ENCODE measurements around the gene RCAN3. TPM values are rescaled to one million over a fixed set of nuclear protein-coding genes. Genes with fewer than 3 reads are reported as not detected.

Gene RCAN3
- total and polyA plus RNA-seq, 2 of the 13 experiments (the other 11 are each of a cell fraction or from before 2014, with no cell fraction given): 12.2 to 13.3 TPM

- no TSS peak for BruUV-seq (replicated peaks)
- no peaks in the 10 kb centered on the region; the same call in 1 of the 2 replicates for H4K20me1 ChIP-seq (ENCODE audit: insufficient read depth, low read length)
- peak overlapping the region in 1 of 3 experiments; percentile 82; a peak in 1 of 6 replicates for H3K4me3 ChIP-seq (replicated peaks in 1 of 3; ENCODE audit: insufficient read depth in 1 of 3, low read depth in 2 of 3, low read length in 3 of 3)
- 15% methylated on average over 8 of the region's 12 CpGs for WGBS (ENCODE audit: low lambda C conversion rate)
- no peak overlapping the region for H2AFZ ChIP-seq (ENCODE audit: low read length)
- ChIA-PET CTCF (ENCODE audit: low intra/inter-chr PET ratio, low total read pairs) (no interaction called here), POLR2A (interaction anchor here (0.9 to 2.1 kb wide), 4 partner anchors 9 to 28 kb away, joined by 3 to 8 read pairs (median 6); no protein-coding TSS in a partner anchor)
- ATAC-seq (peak; percentile 71), FAIRE-seq (peak; percentile 70), DNase-seq (ENCODE audit: low spot score) (peak; percentile 89)
- peaks cover 60% of the 10 kb centered on the region for H3K4me1 ChIP-seq (ENCODE audit: insufficient read depth, low read length)
- peak overlapping the region; percentile 96 for H3K4me2 ChIP-seq (ENCODE audit: low read depth, low read length)
- no peaks in the 10 kb centered on the region; a peak in 1 of 5 replicates for H3K36me3 ChIP-seq (replicated peaks in 1 of 2; ENCODE audit: control insufficient read depth in 1 of 2, insufficient read depth in 2 of 2, low read length in 2 of 2)
- intact Hi-C loops (cut with micrococcal nuclease; ENCODE audit: unreplicated experiment) (loop anchor here (5.0 kb wide), 2 partner anchors 57 to 78 kb away; partner anchors contain the start of gene RCAN3), in situ Hi-C loops (cut with HindIII; ENCODE audit: extremely low pct_ligation_motif_present, low pct_unique_long_range_greater_than_20kb) (no loop called here)
- peaks cover 4% of the 10 kb centered on the region for H3K79me2 ChIP-seq (ENCODE audit: insufficient read depth, low read length)
- no peaks in the 10 kb centered on the region for H3K27me3 ChIP-seq (ENCODE audit: control insufficient read depth in 1 of 2, insufficient read depth in 2 of 2, low read length in 2 of 2)
- peak overlapping the region; percentile 59 for H3K27ac ChIP-seq (ENCODE audit: extremely low read length, insufficient read depth, low read length)
- H3K9ac ChIP-seq (ENCODE audit: insufficient read depth, low read depth, low read length): no peak overlapping the region; the same call in 1 of the 2 replicates
- H3K9me3 ChIP-seq (ENCODE audit: low read length): no peaks in the 10 kb centered on the region
- TF ChIP-seq, protein P1, sequence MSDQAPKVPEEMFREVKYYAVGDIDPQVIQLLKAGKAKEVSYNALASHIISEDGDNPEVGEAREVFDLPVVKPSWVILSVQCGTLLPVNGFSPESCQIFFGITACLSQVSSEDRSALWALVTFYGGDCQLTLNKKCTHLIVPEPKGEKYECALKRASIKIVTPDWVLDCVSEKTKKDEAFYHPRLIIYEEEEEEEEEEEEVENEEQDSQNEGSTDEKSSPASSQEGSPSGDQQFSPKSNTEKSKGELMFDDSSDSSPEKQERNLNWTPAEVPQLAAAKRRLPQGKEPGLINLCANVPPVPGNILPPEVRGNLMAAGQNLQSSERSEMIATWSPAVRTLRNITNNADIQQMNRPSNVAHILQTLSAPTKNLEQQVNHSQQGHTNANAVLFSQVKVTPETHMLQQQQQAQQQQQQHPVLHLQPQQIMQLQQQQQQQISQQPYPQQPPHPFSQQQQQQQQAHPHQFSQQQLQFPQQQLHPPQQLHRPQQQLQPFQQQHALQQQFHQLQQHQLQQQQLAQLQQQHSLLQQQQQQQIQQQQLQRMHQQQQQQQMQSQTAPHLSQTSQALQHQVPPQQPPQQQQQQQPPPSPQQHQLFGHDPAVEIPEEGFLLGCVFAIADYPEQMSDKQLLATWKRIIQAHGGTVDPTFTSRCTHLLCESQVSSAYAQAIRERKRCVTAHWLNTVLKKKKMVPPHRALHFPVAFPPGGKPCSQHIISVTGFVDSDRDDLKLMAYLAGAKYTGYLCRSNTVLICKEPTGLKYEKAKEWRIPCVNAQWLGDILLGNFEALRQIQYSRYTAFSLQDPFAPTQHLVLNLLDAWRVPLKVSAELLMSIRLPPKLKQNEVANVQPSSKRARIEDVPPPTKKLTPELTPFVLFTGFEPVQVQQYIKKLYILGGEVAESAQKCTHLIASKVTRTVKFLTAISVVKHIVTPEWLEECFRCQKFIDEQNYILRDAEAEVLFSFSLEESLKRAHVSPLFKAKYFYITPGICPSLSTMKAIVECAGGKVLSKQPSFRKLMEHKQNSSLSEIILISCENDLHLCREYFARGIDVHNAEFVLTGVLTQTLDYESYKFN (CRISPR knock-in tag; conservative IDR thresholded peaks at IDR 0.05): peak; percentile 77
- TF ChIP-seq MIXL1 (CRISPR knock-in tag; IDR thresholded peaks at IDR 0.05) (0 out of 2 replicates have a peak, but pooled peaks have one; percentile 43), ONECUT2 (CRISPR knock-in tag; IDR thresholded peaks at IDR 0.05) (no peak), ZNF563 (CRISPR knock-in tag; IDR thresholded peaks at IDR 0.05) (no peak), ZNF235 (CRISPR knock-in tag; IDR thresholded peaks at IDR 0.05; ENCODE audit: borderline replicate concordance) (no peak), ZNF652 (CRISPR knock-in tag; IDR thresholded peaks at IDR 0.05; ENCODE audit: borderline replicate concordance, low read depth) (no peak), IRF9 (CRISPR knock-in tag; IDR thresholded peaks at IDR 0.05; ENCODE audit: borderline replicate concordance) (peak; percentile 11; the same call in 1 of the 2 replicates), NFKBIZ (CRISPR knock-in tag; IDR thresholded peaks at IDR 0.05) (0 out of 2 replicates have a peak, but pooled peaks have one; percentile 38), PRDM15 (CRISPR knock-in tag; IDR thresholded peaks at IDR 0.05) (0 out of 2 replicates have a peak, but pooled peaks have one; percentile 40), ZNF441 (CRISPR knock-in tag; IDR thresholded peaks at IDR 0.05; ENCODE audit: borderline replicate concordance) (no peak), SRSF9 (IDR thresholded peaks at IDR 0.05; ENCODE audit: borderline replicate concordance, insufficient read depth, low read depth, low read length, poor library complexity, severe bottlenecking) (no peak)
- TF ChIP-seq, protein P2, sequence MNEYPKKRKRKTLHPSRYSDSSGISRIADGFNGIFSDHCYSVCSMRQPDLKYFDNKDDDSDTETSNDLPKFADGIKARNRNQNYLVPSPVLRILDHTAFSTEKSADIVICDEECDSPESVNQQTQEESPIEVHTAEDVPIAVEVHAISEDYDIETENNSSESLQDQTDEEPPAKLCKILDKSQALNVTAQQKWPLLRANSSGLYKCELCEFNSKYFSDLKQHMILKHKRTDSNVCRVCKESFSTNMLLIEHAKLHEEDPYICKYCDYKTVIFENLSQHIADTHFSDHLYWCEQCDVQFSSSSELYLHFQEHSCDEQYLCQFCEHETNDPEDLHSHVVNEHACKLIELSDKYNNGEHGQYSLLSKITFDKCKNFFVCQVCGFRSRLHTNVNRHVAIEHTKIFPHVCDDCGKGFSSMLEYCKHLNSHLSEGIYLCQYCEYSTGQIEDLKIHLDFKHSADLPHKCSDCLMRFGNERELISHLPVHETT (CRISPR knock-in tag; conservative IDR thresholded peaks at IDR 0.05): no peak
These were observed 56.5 kb downstream of the RCAN3 start for GRCh38 chr1:24558902-24559791.

Data from HepG2 (cell line).